ENCODE data around the gene TREML1.

The TREML1 gene

GRCh38 chr6:41177695-41178094 lies 23.5 kb upstream of the TREML1 start:
- no peak for DNase-seq (ENCODE audit: low read depth)

DNA sequence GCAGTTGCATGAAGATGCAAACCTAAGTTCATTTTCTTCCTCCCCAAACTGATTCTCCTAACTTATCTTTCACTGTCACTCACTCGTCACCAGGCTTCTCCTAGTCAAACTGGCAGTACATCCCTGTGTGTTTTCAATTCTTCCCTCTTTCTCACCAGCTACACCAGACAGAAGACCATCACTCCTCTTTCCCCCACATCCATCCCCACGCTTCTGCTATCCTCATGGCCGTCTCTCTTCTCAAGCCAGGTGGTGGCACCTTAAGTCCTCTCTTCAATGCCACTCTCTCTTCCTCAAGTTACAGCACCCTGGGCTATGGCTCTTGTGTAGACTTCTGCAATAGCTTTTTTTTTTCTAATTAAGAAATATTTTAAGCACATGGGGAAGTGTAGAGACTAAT lies 23.1 kb upstream of the TREML1 start:
- DNase-seq (ENCODE audit: low read depth), result no peak

GRCh38 chr6:41176189-41176588 lies 22.0 kb upstream of the TREML1 start:
- DNase-seq (ENCODE audit: low read depth), result no peak

- DNase-seq (ENCODE audit: low read depth), result no peak
Measured at GRCh38 chr6:41175084-41175483, 20.9 kb upstream of the TREML1 start.

DNA sequence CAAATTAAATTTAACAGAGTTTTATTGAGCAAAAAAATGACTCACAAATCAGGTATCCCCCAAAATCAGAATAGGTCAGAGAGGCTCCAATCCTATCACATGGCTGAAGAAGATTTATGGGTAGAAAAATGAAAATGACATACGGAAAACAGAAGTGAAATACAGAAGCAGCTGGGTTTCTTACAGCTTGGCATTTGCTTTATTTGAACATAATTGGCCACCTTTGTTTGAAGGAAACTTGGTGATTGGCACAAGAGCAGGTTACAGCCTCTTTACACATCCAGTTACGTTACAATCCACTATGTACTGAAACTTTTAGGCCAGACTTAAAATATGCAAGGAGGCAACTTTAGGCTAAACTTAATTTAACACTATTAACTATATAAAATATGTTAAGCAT lies 20.5 kb upstream of the TREML1 start:
- no peak for DNase-seq (ENCODE audit: low read depth)

GRCh38 chr6:41171908-41172307 lies 17.8 kb upstream of the TREML1 start:
- no peak for DNase-seq (ENCODE audit: low read depth)

DNA sequence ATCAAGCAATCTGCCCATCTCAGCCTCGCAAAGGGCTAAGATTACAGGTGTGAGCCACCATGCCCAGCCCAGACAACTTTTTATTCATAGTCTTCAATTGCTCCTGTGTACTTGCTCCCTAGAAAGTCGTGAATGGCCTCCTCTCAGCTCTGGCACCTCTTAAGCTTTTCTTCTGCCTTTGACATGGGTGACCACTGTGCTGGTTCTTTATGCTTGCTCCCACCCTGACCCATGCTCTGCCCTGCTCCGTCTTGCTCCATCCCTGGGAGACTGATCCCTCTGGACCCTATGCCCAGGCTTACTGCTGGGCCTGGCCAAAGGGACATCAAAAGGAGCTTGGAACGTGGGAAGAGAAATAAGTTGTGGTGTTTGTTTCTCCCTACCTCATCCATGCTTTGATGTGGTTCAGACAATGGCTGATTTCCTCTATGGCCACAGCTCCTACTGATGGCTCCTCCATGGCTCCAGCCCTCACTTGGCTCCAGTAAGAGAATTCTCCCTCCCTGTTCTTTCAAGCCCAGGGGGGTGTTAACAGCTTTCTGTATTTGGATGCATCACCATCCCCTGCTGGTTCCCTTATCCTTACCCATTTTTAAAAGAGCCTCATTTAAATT lies 16.5 kb upstream of the TREML1 start:
- DNase-seq (ENCODE audit: low read depth), result no peak

DNA sequence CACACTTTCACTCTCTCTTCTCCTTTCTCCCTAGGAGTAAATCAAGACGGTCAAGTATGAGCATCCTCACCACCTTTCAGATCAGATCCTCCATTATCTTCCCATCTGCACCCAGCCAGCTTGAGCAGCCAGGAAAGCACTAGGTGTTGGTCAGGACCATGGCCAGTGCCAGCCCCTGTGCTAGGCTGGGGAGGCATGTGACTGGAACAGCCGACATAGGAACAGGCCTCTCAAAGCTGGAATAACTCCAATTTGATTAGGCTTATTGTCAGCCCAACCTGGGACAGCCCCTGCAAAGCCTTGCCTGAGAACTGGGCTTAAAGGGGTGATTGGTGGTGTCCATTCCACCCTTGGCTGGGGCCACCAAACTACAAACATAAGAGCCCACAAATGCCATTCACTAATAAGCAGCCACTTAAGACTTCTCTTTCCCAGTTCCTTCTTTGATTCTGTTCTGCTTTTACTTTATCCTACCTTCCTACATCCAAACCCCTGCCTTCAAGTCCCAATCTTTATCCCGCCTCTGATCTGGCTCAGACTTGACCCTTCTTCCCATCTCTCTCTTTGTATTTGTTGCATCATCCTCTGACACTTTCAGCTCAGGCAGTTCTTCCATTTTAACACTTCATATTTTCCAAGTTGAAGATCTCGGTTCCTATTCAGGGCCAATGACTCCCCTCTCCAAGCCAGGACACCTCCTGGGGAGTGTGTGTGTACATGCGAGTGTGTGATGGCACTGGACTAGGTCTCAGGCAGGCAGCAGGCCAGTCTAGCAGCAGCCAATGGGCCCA lies 13.2 kb upstream of the TREML1 start:
- no peak for DNase-seq (ENCODE audit: low read depth)

DNA sequence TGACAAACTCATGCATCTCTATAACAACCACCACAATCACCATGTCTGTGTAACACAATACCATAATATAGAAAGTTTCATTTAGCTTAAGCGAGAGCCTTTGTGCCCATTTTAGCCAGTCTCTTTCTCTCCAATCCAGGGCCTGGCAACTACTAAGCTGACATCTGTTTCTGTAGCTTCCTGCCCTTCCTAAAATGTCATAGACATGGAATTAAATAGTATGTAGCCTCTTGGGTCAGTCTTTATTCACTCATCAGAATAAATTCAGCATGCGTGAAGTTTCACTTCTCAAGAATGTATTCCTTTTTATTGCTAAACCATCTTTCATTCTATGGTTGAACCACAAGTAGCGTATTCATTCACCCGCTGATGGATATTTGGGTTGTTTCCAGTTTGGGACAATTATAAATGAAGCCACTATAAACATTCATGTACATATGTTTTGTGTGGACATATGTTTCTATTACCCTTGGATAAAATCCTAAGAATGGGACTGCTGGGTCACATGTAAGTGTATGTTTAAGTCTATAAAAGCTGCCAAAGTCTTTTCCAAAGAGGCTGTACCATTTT lies 10.5 kb upstream of the TREML1 start:
- DNase-seq (ENCODE audit: low read depth), result no peak

- DNase-seq (ENCODE audit: low read depth), result no peak
Measured at GRCh38 chr6:41163419-41163717, 9.2 kb upstream of the TREML1 start.

GRCh38 chr6:41162687-41163418 lies 8.7 kb upstream of the TREML1 start, which contains the start of gene TREM2:
Gene TREM2, minus strand, starts transcription at chr6:41163116. Its CDS starts 34 bp downstream, at chr6:41163082.
- no peak for DNase-seq (ENCODE audit: low read depth)

- no peak for DNase-seq (ENCODE audit: low read depth)
Measured at GRCh38 chr6:41161851-41162552, 7.9 kb upstream of the TREML1 start.

GRCh38 chr6:41161380-41161779 lies 7.2 kb upstream of the TREML1 start:
- DNase-seq (ENCODE audit: low read depth), result no peak

GRCh38 chr6:41160933-41161332 lies 6.8 kb upstream of the TREML1 start:
- DNase-seq (ENCODE audit: low read depth), result no peak

DNA sequence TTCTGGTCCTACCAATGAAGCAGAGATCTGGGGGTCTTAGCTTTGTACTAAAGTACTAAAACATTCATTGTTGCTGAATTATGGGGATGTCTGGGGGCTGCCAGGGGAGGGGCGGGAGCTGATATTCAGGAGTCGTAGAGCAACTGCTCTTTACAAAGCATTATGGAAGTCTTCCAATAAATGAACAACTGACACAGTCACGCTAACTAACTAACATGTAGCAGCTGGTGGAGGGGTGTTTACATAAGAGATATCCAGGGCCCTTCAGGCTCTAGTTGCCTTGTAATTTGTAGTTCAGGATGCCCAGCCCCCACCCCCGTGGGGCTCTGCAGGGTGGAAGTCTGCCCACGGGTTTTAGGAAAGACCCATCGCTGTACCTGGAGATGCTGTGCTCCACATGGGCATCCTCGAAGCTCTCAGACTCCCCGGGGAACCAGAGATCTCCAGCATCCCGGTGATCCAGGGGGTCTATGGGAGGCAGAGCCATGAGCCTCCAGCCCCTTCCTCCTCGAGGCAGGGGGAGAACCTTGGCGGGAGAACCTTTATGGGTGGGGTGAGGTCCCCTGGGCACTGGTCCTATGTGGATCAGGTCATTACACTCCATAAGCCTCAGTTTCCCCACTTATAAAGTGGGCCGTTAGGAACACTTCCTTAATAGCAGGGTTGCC lies 5.4 kb upstream of the TREML1 start:
- no peak for DNase-seq (ENCODE audit: low read depth)

- no peak for DNase-seq (ENCODE audit: low read depth)
Measured at GRCh38 chr6:41157323-41157722, 3.2 kb upstream of the TREML1 start.

DNA sequence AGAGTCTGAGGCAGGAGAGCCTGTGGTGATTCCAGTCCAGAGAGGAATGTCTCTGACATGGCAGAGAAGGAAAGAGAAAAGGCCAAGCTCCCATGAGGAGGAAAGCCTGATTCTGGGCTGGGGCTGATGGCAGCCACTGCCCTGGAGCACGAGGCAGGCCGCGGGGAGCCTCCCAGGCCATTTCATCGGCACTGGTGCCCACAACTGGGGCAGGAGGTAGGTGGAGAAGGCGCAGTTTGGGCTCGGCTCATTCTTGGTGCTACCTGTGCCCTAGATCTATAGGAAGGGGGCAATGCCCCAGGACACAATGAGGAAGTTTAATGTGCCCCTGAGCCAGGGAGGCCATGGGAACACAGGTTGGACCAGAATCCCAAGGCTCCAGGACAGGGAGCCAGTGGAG lies 2.6 kb upstream of the TREML1 start:
- DNase-seq (ENCODE audit: low read depth), result no peak

DNA sequence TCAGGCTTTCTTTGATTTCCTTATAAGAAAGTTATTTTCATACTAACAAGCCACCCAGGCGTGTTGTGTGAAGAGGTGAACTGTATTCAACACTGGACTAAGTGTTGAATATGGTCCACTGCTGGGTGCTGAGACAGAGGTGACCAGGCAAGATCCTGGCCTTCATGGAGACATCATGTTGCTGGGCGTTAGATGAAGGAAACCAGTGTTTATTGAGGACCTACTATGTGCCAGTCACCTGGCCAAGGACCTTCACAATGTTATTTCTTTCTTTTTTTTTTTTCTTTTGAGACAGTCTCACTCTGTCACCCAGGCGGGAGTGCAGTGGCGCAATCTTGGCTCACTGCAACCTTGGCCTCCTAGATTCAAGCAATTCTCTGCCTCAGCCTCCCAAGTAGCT lies 1.9 kb upstream of the TREML1 start:
- DNase-seq (ENCODE audit: low read depth), result no peak

DNA sequence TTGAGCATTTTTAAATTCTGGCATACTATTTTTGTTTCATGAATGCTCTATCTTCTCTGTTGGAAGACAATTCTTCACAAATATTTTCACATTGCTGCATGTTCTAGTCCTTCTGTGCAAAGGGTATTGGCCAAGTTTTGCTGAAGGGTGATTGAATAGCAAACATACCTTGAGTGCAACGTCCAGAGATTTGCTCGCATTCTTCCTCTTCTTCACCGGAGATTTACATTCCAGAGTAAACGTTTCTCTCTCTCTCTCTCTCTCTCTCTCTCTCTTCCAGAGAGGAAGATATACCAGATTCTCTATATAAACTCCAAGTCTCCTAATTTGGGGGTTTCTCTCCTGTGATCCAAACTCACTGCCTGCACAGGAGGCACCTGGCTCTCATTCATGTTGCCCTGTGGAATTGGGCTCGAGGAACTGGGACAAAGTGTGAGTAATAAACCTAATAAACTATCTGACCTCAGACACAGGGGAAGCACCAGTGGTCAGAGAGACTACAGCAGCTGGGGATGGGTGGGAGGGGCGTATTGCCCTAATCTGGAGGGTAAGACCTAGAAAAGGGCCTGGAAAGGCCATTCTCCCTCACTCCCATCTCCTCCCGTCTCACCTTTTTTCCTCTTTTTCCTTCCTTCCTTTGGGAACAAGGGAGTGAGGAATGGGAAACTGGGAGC lies 1.1 kb upstream of the TREML1 start:
- no peak for DNase-seq (ENCODE audit: low read depth)

DNA sequence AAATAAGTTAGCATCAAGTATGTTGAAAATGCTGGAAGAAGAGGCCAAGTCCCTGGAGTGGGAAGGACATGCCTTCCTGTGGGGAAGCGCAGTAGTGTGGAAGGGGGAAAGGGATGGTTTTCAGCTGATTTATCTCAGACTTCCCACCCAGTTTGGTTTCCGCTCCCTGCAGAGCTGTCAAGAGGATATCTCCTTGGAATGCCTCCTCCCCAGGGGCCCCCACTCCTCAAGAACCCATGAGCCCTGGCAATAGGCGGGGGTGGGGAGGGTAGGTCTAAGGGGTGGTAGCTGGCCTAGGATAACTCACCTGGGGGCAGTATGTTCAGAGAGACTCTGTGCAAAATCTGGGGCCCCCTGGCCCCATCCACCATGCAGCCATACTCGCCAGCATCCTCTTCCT lies 696 bp downstream of the TREML1 start:
- DNase-seq (ENCODE audit: low read depth), result no peak

DNA sequence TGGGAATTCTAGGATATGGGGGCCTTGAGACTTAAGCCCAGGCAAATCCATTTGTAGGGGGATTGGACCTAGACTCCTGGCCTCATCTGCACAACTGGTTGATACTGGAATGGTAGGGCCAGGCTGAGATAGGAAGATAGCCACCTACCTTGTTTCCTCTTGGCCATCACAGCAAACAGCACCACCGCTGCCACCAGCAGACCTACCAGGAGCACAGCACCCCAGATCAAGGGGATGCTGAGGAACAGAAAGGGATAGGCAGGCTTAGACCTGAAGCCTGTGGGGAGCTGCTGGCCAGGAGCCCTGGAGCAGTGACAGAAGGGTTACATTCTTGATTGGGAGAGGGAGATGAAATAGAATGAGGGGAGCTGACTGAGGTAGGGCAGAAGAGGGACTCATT lies 3.5 kb downstream of the TREML1 start:
- no peak for DNase-seq (ENCODE audit: low read depth)
